Measurements from ENCODE around the gene ING3.
A peak's percentile ranks its signal among the peaks of the same experiment; 100 is the strongest.

DNA sequence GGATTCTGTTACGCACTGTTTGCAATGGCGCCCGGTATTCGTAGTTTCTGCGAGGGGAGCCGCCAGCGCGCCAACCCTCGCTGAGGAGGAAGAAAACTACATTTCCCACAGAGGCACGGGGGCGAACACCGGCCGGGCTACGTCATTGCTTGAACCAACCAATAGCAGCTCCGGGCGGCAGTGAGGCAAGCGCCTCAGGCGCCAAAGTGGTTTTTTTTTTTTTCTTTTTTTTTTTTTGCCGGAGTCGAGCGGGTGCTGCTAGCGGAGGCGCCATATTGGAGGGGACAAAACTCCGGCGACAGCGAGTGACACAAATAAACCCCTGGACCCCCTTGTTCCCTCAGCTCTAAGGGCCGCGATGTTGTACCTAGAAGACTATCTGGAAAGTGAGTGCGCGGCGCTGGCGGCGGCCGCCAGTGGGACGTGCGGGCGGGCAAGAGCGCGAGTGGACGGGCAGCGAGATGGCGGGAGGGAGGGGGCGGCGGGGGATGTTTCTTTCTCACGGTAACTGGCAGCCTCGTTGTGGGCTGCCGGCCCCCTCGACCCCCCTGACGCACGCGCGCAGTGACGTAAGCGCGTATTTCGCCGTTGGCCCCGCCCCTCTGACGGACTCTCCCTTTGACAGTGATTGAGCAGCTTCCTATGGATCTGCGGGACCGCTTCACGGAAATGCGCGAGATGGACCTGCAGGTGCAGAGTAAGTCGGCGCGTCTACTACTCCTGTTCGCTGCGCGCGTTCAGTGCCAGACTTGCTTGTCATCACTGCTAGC lies at the start of gene ING3:
- TF ChIP-seq, protein P1, sequence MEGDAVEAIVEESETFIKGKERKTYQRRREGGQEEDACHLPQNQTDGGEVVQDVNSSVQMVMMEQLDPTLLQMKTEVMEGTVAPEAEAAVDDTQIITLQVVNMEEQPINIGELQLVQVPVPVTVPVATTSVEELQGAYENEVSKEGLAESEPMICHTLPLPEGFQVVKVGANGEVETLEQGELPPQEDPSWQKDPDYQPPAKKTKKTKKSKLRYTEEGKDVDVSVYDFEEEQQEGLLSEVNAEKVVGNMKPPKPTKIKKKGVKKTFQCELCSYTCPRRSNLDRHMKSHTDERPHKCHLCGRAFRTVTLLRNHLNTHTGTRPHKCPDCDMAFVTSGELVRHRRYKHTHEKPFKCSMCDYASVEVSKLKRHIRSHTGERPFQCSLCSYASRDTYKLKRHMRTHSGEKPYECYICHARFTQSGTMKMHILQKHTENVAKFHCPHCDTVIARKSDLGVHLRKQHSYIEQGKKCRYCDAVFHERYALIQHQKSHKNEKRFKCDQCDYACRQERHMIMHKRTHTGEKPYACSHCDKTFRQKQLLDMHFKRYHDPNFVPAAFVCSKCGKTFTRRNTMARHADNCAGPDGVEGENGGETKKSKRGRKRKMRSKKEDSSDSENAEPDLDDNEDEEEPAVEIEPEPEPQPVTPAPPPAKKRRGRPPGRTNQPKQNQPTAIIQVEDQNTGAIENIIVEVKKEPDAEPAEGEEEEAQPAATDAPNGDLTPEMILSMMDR (IDR thresholded peaks at IDR 0.05) = no peak
- TF ChIP-seq, protein P2, sequence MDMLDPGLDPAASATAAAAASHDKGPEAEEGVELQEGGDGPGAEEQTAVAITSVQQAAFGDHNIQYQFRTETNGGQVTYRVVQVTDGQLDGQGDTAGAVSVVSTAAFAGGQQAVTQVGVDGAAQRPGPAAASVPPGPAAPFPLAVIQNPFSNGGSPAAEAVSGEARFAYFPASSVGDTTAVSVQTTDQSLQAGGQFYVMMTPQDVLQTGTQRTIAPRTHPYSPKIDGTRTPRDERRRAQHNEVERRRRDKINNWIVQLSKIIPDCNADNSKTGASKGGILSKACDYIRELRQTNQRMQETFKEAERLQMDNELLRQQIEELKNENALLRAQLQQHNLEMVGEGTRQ (CRISPR knock-in tag; IDR thresholded peaks at IDR 0.05) = no peak
- TF ChIP-seq TEAD4 (CRISPR knock-in tag; IDR thresholded peaks at IDR 0.05) = no peak
- no peak for TF ChIP-seq SOX15 (CRISPR knock-in tag; IDR thresholded peaks at IDR 0.05)
- no peak; the same call in 1 of the 2 replicates for TF ChIP-seq SP1 (CRISPR knock-in tag; conservative IDR thresholded peaks at IDR 0.05)
- TF ChIP-seq, protein P3, sequence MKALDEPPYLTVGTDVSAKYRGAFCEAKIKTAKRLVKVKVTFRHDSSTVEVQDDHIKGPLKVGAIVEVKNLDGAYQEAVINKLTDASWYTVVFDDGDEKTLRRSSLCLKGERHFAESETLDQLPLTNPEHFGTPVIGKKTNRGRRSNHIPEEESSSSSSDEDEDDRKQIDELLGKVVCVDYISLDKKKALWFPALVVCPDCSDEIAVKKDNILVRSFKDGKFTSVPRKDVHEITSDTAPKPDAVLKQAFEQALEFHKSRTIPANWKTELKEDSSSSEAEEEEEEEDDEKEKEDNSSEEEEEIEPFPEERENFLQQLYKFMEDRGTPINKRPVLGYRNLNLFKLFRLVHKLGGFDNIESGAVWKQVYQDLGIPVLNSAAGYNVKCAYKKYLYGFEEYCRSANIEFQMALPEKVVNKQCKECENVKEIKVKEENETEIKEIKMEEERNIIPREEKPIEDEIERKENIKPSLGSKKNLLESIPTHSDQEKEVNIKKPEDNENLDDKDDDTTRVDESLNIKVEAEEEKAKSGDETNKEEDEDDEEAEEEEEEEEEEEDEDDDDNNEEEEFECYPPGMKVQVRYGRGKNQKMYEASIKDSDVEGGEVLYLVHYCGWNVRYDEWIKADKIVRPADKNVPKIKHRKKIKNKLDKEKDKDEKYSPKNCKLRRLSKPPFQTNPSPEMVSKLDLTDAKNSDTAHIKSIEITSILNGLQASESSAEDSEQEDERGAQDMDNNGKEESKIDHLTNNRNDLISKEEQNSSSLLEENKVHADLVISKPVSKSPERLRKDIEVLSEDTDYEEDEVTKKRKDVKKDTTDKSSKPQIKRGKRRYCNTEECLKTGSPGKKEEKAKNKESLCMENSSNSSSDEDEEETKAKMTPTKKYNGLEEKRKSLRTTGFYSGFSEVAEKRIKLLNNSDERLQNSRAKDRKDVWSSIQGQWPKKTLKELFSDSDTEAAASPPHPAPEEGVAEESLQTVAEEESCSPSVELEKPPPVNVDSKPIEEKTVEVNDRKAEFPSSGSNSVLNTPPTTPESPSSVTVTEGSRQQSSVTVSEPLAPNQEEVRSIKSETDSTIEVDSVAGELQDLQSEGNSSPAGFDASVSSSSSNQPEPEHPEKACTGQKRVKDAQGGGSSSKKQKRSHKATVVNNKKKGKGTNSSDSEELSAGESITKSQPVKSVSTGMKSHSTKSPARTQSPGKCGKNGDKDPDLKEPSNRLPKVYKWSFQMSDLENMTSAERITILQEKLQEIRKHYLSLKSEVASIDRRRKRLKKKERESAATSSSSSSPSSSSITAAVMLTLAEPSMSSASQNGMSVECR (CRISPR knock-in tag; IDR thresholded peaks at IDR 0.05; ENCODE audit: borderline replicate concordance) = no peak
- no peak for TF ChIP-seq JUN (CRISPR knock-in tag; IDR thresholded peaks at IDR 0.05)
- TF ChIP-seq, protein P4, sequence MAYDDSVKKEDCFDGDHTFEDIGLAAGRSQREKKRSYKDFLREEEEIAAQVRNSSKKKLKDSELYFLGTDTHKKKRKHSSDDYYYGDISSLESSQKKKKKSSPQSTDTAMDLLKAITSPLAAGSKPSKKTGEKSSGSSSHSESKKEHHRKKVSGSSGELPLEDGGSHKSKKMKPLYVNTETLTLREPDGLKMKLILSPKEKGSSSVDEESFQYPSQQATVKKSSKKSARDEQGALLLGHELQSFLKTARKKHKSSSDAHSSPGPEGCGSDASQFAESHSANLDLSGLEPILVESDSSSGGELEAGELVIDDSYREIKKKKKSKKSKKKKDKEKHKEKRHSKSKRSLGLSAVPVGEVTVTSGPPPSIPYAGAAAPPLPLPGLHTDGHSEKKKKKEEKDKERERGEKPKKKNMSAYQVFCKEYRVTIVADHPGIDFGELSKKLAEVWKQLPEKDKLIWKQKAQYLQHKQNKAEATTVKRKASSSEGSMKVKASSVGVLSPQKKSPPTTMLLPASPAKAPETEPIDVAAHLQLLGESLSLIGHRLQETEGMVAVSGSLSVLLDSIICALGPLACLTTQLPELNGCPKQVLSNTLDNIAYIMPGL (CRISPR knock-in tag; IDR thresholded peaks at IDR 0.05) = no peak
- TF ChIP-seq NFYB (CRISPR knock-in tag; conservative IDR thresholded peaks at IDR 0.05; ENCODE audit: low read depth) = peak; percentile 86
- TF ChIP-seq, protein P5, sequence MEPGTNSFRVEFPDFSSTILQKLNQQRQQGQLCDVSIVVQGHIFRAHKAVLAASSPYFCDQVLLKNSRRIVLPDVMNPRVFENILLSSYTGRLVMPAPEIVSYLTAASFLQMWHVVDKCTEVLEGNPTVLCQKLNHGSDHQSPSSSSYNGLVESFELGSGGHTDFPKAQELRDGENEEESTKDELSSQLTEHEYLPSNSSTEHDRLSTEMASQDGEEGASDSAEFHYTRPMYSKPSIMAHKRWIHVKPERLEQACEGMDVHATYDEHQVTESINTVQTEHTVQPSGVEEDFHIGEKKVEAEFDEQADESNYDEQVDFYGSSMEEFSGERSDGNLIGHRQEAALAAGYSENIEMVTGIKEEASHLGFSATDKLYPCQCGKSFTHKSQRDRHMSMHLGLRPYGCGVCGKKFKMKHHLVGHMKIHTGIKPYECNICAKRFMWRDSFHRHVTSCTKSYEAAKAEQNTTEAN (CRISPR knock-in tag; IDR thresholded peaks at IDR 0.05) = no peak
- TF ChIP-seq CREB1 (CRISPR knock-in tag; IDR thresholded peaks at IDR 0.05) = no peak
- TF ChIP-seq NFE2L1 (CRISPR knock-in tag; IDR thresholded peaks at IDR 0.05) = no peak
- no peak for TF ChIP-seq NR2C2 (CRISPR knock-in tag; IDR thresholded peaks at IDR 0.05)
- TF ChIP-seq TEAD1 (CRISPR knock-in tag; IDR thresholded peaks at IDR 0.05) = no peak
